ENCODE measurements around the gene EIPR1.

Gene EIPR1

DNA sequence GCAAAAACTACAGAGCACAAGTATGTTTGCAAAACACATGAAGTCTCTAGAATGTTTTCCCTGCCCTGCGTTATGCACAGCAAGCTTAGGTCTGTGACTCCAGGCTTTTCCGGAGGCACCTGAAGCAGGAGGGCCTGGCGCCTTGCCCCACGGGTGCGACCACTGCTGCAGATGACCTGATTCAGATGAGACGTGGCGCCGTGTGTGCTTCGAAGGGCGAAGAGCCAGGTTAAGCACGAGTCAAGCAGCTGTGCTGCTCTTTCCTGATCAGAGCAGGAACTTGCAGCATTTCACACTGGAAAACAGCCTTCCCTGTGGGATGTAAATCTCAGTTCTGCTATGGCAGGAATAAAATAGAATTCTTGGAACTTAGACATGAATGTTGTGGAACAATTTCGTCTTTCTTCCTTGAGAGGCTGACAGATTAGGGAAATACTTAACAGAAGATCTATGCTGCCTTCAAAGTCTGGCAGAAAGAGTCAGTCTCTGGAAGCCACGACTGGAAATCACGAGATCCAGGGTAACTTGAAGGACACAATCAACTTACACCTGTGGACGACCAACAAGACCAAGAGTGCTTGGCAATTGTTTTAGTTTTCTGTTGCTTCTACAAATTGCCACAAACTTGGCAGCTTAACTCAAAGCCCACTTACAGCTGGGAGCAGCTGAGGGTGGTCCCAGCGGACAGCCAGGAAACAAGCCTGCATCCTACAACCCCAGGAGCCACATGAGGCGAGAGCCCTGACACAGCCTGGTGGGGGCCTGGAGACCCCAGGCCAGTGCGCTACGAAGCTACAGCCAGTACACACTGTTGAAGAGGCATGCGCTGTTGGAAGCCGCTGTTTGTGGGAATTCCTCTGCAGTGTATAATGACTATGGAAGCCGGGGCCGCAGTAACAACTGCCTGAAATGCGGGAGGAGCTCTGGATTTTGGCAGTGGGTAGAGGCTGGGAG lies 42.9 kb downstream of the EIPR1 start:
- no peak overlapping the region for H3K4me3 ChIP-seq (ENCODE audit: low read length)

GRCh38 chr2:3332133-3332532 lies 45.5 kb downstream of the EIPR1 start:
- no peak overlapping the region for H3K4me3 ChIP-seq (ENCODE audit: low read length)
- no peak for DNase-seq (ENCODE audit: low read depth, low spot score)

More for the DNA sequence above, 42.9 kb downstream of the EIPR1 start:
- no peak for DNase-seq (ENCODE audit: low read depth, low spot score)

DNA sequence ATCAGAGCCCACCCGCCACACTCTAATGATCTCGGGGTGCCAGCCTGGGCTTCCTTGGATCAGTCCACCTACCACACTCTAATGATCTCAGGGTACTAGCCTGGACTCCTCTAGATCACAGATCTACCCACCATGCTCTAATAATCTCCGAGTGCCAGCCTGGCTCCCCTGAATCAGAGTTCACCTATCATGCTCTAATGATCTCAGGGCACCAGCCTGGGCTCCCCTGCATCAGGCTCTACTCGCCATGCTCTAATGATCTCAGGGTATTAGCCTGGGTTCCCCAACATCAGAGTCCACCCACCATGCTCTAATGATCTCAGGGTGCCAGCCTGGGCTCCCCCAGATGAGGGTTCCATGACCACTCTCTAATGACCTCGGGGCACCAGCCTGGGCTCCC lies 48.1 kb downstream of the EIPR1 start:
- no peak overlapping the region for H3K4me3 ChIP-seq (ENCODE audit: low read length)
- DNase-seq (ENCODE audit: low read depth, low spot score): no peak

DNA sequence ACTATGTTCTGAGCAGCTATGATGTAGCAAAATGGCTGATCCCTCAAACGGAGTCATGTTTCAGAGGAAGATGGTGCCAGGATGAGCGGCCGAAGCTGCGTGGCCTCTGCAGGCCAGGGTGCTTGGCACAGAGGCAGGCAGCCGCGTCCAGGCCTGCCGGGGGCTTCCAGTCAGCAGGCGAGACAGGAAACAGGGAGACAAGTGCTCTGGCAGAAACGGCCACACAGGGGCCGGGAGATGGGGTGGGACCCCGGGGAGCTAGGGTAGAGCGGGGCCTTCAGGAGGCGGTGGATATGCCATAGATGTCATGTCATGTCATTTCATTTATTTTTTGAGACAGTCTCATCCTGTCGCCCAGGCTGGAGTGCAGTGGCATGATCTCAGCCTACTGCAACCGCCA lies 50.7 kb downstream of the EIPR1 start:
- no peak for DNase-seq (ENCODE audit: low read depth, low spot score)
- no peak overlapping the region for H3K4me3 ChIP-seq (ENCODE audit: low read length)

- no peak for DNase-seq (ENCODE audit: low read depth, low spot score)
- H3K4me3 ChIP-seq (ENCODE audit: low read length): no peak overlapping the region
Measured at GRCh38 chr2:3326182-3326537, 51.5 kb downstream of the EIPR1 start.

DNA sequence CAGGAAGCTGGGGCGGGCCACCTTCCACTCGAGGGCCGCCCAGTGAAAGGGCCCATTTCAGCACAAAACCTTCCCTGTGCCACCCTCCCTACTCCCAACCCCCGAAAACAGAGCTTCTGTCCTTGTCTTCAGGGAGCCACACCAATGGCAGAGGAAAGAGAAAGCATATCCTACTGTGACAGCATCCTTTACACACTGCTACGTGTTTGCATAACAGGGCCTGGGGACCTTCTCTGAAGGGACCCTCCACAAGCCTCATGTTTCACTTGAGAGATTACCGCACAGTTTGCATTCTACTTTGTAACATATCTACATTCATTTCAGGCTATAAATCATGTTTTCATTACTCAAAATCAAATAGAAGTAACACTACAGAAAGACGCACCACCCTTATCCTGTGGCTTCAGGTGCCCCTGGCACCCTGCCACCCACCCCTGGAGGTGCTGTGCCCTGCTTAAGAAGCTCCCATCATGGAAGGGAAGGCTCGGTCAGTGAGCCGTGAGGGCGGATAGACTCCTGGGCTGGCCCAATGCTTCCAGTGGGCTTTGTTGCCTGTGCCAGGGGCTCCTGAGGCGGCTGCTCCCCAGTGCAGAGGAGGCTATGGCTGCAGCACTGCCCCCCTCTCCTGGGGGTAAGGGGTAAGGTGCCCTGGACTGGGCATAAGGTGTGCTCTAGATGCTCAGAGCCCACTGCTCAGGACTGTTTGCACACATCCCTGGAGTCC lies 52.0 kb downstream of the EIPR1 start:
- no peak overlapping the region for H3K4me3 ChIP-seq (ENCODE audit: low read length)
- no peak for DNase-seq (ENCODE audit: low read depth, low spot score)

GRCh38 chr2:3324404-3325281 lies 53.0 kb downstream of the EIPR1 start:
- DNase-seq (ENCODE audit: low read depth, low spot score): no peak
- no peak overlapping the region for H3K4me3 ChIP-seq (ENCODE audit: low read length)

- no peak for DNase-seq (ENCODE audit: low read depth, low spot score)
- no peak overlapping the region for H3K4me3 ChIP-seq (ENCODE audit: low read length)
Measured at GRCh38 chr2:3324036-3324386, 53.6 kb downstream of the EIPR1 start.

- no peak for DNase-seq (ENCODE audit: low read depth, low spot score)
- H3K4me3 ChIP-seq (ENCODE audit: low read length): no peak overlapping the region
Measured at GRCh38 chr2:3323360-3324035, 54.1 kb downstream of the EIPR1 start.

DNA sequence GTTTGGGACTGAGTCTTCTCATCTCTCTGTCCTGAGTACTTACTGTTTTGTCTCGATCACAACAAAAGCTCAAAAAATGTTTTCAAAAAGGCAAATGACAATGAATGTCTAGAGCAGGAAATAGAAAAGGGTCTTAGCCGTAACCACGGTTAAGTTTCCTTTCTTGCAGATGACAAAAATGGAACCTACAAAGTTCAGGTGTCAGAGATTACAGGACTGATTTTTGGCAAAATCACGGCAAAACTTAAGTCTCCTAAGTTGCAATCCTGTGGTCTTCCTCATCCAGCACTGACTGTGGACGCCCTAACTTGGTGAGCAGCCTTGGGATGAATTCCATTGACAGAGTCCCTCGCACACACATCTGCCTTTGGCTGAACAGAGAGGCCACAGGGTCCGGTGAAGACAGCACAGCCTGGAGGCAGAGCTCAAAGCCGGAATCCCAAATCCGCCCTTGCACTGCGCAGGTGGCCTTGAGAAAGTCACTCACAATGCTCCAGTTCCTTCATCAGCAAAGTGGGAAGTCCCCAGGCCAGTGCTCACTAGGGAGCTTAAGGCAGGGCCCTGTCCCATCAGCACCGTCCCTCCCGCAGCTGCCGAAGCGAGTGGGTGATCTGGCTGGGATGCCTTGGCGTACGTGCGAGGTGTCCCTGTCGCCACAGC lies 55.2 kb downstream of the EIPR1 start:
- H3K4me3 ChIP-seq (ENCODE audit: low read length): no peak overlapping the region
- no peak for DNase-seq (ENCODE audit: low read depth, low spot score)

- DNase-seq (ENCODE audit: low read depth, low spot score): no peak
- H3K4me3 ChIP-seq (ENCODE audit: low read length): no peak overlapping the region
Measured at GRCh38 chr2:3321825-3322224, 55.8 kb downstream of the EIPR1 start.

DNA sequence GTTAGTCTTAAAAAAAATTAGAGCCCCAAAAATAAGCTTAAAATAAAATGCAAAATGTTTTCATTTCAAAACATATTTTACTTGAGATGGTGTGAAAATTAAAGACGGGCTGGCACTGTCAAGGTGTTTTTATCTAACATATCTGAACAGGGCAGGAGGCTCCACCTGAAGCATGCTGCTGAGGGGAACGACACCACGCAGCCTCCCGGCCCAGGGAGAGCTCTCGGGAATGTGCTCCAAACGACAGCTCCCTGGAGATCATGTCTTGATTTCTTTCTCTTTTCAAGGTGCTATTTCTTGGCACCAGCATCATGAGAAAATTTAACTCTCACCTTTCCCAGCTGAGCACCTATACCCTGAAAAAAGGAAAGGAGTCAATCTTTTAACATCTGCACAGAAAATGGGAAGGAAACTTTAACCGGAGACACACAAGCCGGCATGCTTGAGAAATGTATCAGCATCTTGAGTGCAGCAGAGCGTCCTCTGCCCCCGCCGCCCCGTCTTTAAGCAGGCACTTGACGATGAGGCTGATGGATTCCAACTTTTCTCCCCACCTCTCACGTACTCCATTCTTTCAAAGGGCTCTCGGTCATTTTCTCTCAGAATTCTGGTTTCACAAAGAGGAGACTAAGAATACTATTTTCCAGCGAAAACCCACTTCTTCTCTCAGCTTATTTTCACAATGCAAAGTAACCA lies 56.6 kb downstream of the EIPR1 start:
- H3K4me3 ChIP-seq (ENCODE audit: low read length): no peak overlapping the region
- no peak for DNase-seq (ENCODE audit: low read depth, low spot score)

GRCh38 chr2:3319745-3320566 lies 57.7 kb downstream of the EIPR1 start:
- DNase-seq (ENCODE audit: low read depth, low spot score): no peak
- no peak overlapping the region for H3K4me3 ChIP-seq (ENCODE audit: low read length)

DNA sequence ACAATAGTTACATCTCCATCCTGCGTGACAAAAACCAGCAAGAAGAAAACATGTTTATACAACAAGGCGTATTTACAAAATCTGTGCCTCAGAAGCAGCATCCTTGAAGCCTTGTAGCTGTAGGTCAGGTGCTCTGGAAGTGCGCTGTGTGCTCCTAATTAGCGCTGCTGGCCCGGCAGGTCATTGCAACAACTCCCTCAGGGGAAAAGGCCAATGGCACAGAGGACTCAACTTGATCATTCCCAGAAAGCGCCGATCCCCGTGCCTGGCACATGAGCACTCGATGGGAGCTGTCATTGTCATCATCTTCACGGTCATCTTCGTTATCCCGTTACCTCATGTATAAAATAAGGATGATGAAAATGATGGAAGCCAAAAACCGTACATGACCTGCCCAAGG lies 58.5 kb downstream of the EIPR1 start:
- H3K4me3 ChIP-seq (ENCODE audit: low read length): no peak overlapping the region
- DNase-seq (ENCODE audit: low read depth, low spot score): no peak

DNA sequence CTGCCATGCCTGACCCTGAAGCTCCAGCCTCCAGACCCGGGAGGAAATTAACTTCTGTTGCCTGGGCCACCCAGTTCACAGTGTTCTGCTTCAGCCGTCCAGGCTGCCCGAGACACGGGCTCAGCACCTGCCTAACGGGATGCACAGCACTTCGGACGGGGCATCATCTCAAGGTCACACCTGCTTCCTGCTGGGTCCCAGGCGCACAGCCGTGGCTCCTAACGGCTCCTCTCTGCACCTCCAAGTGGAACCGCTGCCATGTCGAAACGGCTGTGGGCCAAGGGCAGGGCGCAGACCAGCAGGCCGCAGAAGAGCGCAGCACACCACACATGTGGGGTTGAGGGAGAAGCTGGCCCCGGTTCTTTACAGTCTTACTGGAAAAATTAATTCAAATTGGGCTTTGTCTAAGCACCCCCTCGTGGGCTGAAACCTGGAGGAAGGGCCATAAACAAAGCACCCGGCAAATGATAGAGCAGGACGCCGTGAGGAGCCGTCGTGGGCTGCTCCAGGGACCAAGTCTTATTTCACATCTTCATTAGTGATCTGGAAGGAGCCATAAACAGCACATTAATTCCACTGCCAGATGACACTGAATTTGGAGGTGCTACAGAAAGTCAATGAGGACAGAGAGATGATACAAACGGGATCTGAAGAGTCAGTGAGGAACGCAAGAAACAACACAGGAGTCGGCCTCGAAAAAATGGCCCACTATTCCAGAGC lies 59.6 kb downstream of the EIPR1 start:
- DNase-seq (ENCODE audit: low read depth, low spot score): no peak
- no peak overlapping the region for H3K4me3 ChIP-seq (ENCODE audit: low read length)

DNA sequence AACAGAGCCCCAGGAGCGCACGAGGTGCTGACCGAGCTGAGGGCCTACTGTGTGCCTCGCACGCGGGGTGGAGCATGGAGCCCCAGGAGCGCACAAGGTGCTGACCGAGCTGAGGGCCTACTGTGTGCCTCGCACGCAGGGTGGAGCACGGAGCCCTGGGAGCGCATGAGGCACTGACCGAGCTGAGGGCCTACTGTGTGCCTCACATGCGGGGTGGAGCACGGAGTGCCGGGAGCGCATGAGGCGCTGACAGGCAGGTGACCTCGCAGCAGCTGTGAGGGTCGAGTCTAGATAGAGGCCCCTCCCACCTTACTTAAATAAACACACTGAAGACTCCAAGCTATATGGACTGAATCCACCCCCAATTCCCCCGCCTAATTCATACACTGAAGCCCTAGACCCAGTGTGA lies 60.3 kb downstream of the EIPR1 start:
- no peak for DNase-seq (ENCODE audit: low read depth, low spot score)
- no peak overlapping the region for H3K4me3 ChIP-seq (ENCODE audit: low read length)
